Activated B cell treated with CpG ODN at 0.5 μM for 24 hours (primary cell): ENCODE data around the gene FITM1. TPM values are rescaled to one million over a fixed set of nuclear protein-coding genes. Genes with fewer than 3 reads are reported as not detected.

Experiments
- ATAC-seq: fragments of 200-7000 bp; cut with Tn5 transposase; one replicate; pipeline ENCODE4 v1.10.0; 2021; ENCODE audit warnings: low read depth, mild to moderate bottlenecking, moderate library complexity
- CTCF ChIA-PET: fragments of 350-600 bp; sonication (Branson Sonifier 250); formaldehyde crosslinking; loops from one replicate; lab custom pipeline; 2021; ENCODE audit warnings: antibody characterized with exemption; lab: Charles Lee
- POLR2A ChIA-PET: fragments of 350-600 bp; sonication (Branson Sonifier 250); formaldehyde crosslinking; loops from one replicate; lab custom pipeline; 2021; ENCODE audit warnings: antibody characterized with exemption; lab: Charles Lee
- DNase-seq: peaks from one replicate; pipeline ENCODE4 v3.0.0; 2022
- H3K27ac Mint-ChIP-seq: one replicate; pipeline ENCODE4 v1.8.0; 2020; ENCODE audit warnings: mixed read lengths
- H3K27me3 Mint-ChIP-seq: one replicate; pipeline ENCODE4 v1.8.0; 2021; ENCODE audit warnings: mixed read lengths
- H3K36me3 Mint-ChIP-seq: one replicate; pipeline ENCODE4 v1.8.0; 2021; ENCODE audit warnings: low read depth, mixed read lengths
- H3K4me1 Mint-ChIP-seq: one replicate; pipeline ENCODE4 v1.8.0; 2021; ENCODE audit warnings: mixed read lengths
- H3K4me3 Mint-ChIP-seq: one replicate; pipeline ENCODE4 v1.8.0; 2020; ENCODE audit warnings: mild to moderate bottlenecking, mixed read lengths
- H3K9me3 Mint-ChIP-seq: one replicate; pipeline ENCODE4 v1.8.0; 2020; ENCODE audit warnings: mixed read lengths
- CTCF ChIP-seq: fragments of 200-600 bp; IDR thresholded peaks from one replicate; pipeline ENCODE4 v1.8.0; 2022; ENCODE audit warnings: antibody characterized with exemption, mild to moderate bottlenecking
- intact Hi-C: fragments of 100-400 bp; cut with micrococcal nuclease; formaldehyde crosslinking; loops from one replicate; pipeline ENCODE4 v1.15.1; 2024
- total RNA-seq: library from RNA; stranded (reverse); gene quantifications from 2 replicates; pipeline ENCODE4 v1.2.3, GENCODE V29; 2022

Gene FITM1
- total RNA-seq, 1 donor from 2014 or later, result 2.3 TPM

- Mint-ChIP-seq H3K27me3 (no peaks in the 10 kb centered on the region), H3K9me3 (no peaks in the 10 kb centered on the region), H3K4me3 (no peak overlapping the region), H3K27ac (no peak overlapping the region), H3K4me1 (peaks cover 30% of the 10 kb centered on the region), H3K36me3 (peaks cover 68% of the 10 kb centered on the region)
- no peak for ATAC-seq
- POLR2A ChIA-PET, result interaction anchor here (1.0 to 6.1 kb wide), 7 partner anchors 9 to 44 kb away, joined by 3 to 239 read pairs (median 22); partner anchors contain the start of genes EMC9, IRF9, PCK2 and PSME1
- DNase-seq, result no peak
- intact Hi-C loops, result loop anchor here (10.0 kb wide), 1 partner anchor 1022 kb away; the partner anchor contains the start of genes ACIN1 and C14orf119
- no peak for TF ChIP-seq CTCF
- CTCF ChIA-PET, result interaction anchor here (1.2 to 1.8 kb wide), 4 partner anchors 17 to 125 kb away, joined by 3 to 5 read pairs (median 4); partner anchors contain the start of genes PSME1 and TINF2
These were observed 13.3 kb upstream of the FITM1 start for GRCh38 chr14:24117179-24117578.

GRCh38 chr14:24119691-24120090 lies 10.8 kb upstream of the FITM1 start:
- Mint-ChIP-seq H3K4me3 (no peak overlapping the region), H3K27ac (no peak overlapping the region), H3K27me3 (no peaks in the 10 kb centered on the region), H3K36me3 (peaks cover 81% of the 10 kb centered on the region), H3K4me1 (peaks cover 47% of the 10 kb centered on the region), H3K9me3 (no peaks in the 10 kb centered on the region)
- TF ChIP-seq CTCF, result no peak
- POLR2A ChIA-PET, result interaction anchor here (1.0 kb wide), 1 partner anchor 16 kb away, joined by 4 read pairs; the partner anchor contains the start of gene PSME1
- intact Hi-C loops, result loop anchor here (10.0 kb wide), 1 partner anchor 1025 kb away; the partner anchor contains the start of genes ACIN1 and C14orf119
- CTCF ChIA-PET, result no interaction called here
- ATAC-seq, result no peak
- DNase-seq, result no peak

GRCh38 chr14:24121210-24121609 lies 9.2 kb upstream of the FITM1 start:
- POLR2A ChIA-PET, result interaction anchor here (2.5 kb wide), 2 partner anchors 14 to 27 kb away, joined by 12 to 14 read pairs; partner anchors contain the start of genes PCK2 and PSME1
- Mint-ChIP-seq H3K27ac (no peak overlapping the region), H3K27me3 (no peaks in the 10 kb centered on the region), H3K36me3 (peaks cover 74% of the 10 kb centered on the region), H3K4me1 (peaks cover 33% of the 10 kb centered on the region), H3K4me3 (no peak overlapping the region), H3K9me3 (no peaks in the 10 kb centered on the region)
- CTCF ChIA-PET, result interaction anchor here (0.8 kb wide), 1 partner anchor 40 kb away, joined by 3 read pairs; the partner anchor contains the start of gene IRF9
- ATAC-seq (no peak), DNase-seq (no peak)
- intact Hi-C loops, result no loop called here
- no peak for TF ChIP-seq CTCF

GRCh38 chr14:24122416-24122815 lies 8.0 kb upstream of the FITM1 start:
- no peak overlapping the region for H3K4me3 Mint-ChIP-seq
- H3K9me3 Mint-ChIP-seq, result no peaks in the 10 kb centered on the region
- TF ChIP-seq CTCF, result no peak
- ATAC-seq (peak; percentile 39), DNase-seq (no peak)
- intact Hi-C loops, result no loop called here
- H3K27ac Mint-ChIP-seq, result no peak overlapping the region
- peaks cover 32% of the 10 kb centered on the region for H3K4me1 Mint-ChIP-seq
- no peaks in the 10 kb centered on the region for H3K27me3 Mint-ChIP-seq
- H3K36me3 Mint-ChIP-seq, result peaks cover 65% of the 10 kb centered on the region
- ChIA-PET POLR2A (interaction anchor here (0.6 to 4.1 kb wide), 9 partner anchors 8 to 123 kb away, joined by 3 to 46 read pairs (median 10); partner anchors contain the start of genes DCAF11, IRF9, NRL and PCK2), CTCF (interaction anchor here (1.6 kb wide), 1 partner anchor 14 kb away, joined by 8 read pairs; no protein-coding TSS in a partner anchor)

- peaks cover 60% of the 10 kb centered on the region for H3K36me3 Mint-ChIP-seq
- H3K4me3 Mint-ChIP-seq, result no peak overlapping the region
- H3K27ac Mint-ChIP-seq, result peak overlapping the region; percentile 93
- ATAC-seq, result no peak
- peaks cover 35% of the 10 kb centered on the region for H3K4me1 Mint-ChIP-seq
- intact Hi-C loops, result loop anchor here (1.0 kb wide), 2 partner anchors 8 to 12 kb away; no protein-coding TSS in a partner anchor
- no peak for TF ChIP-seq CTCF
- DNase-seq, result no peak
- CTCF ChIA-PET, result interaction anchor here (1.6 to 1.7 kb wide), 2 partner anchors 13 to 14 kb away, joined by 4 to 8 read pairs; partner anchors contain the start of gene PSME1
- no peaks in the 10 kb centered on the region for H3K27me3 Mint-ChIP-seq
- H3K9me3 Mint-ChIP-seq, result no peaks in the 10 kb centered on the region
- POLR2A ChIA-PET, result interaction anchor here (0.6 to 4.1 kb wide), 6 partner anchors 8 to 51 kb away, joined by 3 to 46 read pairs (median 13); partner anchors contain the start of genes DCAF11, IRF9, NRL and PCK2
These were observed 7.6 kb upstream of the FITM1 start for GRCh38 chr14:24122898-24123297.
